Measurements from ENCODE around the gene BRI3. TPM values are rescaled to one million over a fixed set of nuclear protein-coding genes. Genes with fewer than 3 reads are reported as not detected.

BRI3 gene
- total RNA-seq, 1 experiment from 2014 or later: 154 TPM

GRCh38 chr7:98341106-98341505 lies 59.6 kb downstream of the BRI3 start:
- Mint-ChIP-seq H3K27ac (ENCODE audit: low read depth, unreplicated experiment) (no peak overlapping the region), H3K4me3 (ENCODE audit: unreplicated experiment) (no peak overlapping the region), H3K9me3 (ENCODE audit: unreplicated experiment) (no peaks in the 10 kb centered on the region), H3K4me1 (ENCODE audit: insufficient read depth, unreplicated experiment) (no peaks in the 10 kb centered on the region), H3K36me3 (ENCODE audit: insufficient read depth, unreplicated experiment) (peaks cover 11% of the 10 kb centered on the region), H3K27me3 (ENCODE audit: insufficient read depth, unreplicated experiment) (no peaks in the 10 kb centered on the region)
- CTCF ChIA-PET: interaction anchor here (0.6 to 1.6 kb wide), 4 partner anchors 9 to 495 kb away, joined by 3 to 4 read pairs (median 4); no protein-coding TSS in a partner anchor
- no peak for DNase-seq (ENCODE audit: unreplicated experiment)
- intact Hi-C loops (cut with micrococcal nuclease): no loop called here
- BruUV-seq (replicated peaks): no TSS peak
- POLR2A ChIA-PET: interaction anchor here (0.6 kb wide), 1 partner anchor 473 kb away, joined by 3 read pairs; no protein-coding TSS in a partner anchor
- TF ChIP-seq, protein P1, sequence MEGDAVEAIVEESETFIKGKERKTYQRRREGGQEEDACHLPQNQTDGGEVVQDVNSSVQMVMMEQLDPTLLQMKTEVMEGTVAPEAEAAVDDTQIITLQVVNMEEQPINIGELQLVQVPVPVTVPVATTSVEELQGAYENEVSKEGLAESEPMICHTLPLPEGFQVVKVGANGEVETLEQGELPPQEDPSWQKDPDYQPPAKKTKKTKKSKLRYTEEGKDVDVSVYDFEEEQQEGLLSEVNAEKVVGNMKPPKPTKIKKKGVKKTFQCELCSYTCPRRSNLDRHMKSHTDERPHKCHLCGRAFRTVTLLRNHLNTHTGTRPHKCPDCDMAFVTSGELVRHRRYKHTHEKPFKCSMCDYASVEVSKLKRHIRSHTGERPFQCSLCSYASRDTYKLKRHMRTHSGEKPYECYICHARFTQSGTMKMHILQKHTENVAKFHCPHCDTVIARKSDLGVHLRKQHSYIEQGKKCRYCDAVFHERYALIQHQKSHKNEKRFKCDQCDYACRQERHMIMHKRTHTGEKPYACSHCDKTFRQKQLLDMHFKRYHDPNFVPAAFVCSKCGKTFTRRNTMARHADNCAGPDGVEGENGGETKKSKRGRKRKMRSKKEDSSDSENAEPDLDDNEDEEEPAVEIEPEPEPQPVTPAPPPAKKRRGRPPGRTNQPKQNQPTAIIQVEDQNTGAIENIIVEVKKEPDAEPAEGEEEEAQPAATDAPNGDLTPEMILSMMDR (IDR thresholded peaks at IDR 0.05; ENCODE audit: unreplicated experiment): no peak

Other genes with a start within 250 kb of the BRI3 start
- 16.8 and 21.6 TPM in 2 replicates for gene LMTK2, start 174.8 kb upstream of the BRI3 start, total RNA-seq (2022)
- gene BHLHA15, start 70.2 kb upstream of the BRI3 start, total RNA-seq (2022): 3.2 and 6.0 TPM in 2 replicates
- gene TECPR1, start 29.5 kb upstream of the BRI3 start, total RNA-seq (2022): 15.4 and 21.1 TPM in 2 replicates
- 60.2 and 60.7 TPM in 2 replicates for gene BAIAP2L1, start 119.4 kb downstream of the BRI3 start, total RNA-seq (2022)